GM06990 (cell line): ENCODE results near the gene THEMIS.

ENCODE experiments used
- DNase-seq: peaks from one replicate; pipeline ENCODE4 v3.0.0-alpha.2; 2011; ENCODE audit not compliant: insufficient read length; ENCODE audit errors: extremely low read depth
- H3K27me3 ChIP-seq: replicated peaks from 2 replicates; pipeline ENCODE4 v1.6.0; 2011; ENCODE audit warnings: low read length; ENCODE audit not compliant: control insufficient read depth, insufficient read depth
- H3K36me3 ChIP-seq: 2 replicates; pipeline ENCODE4 v1.5.1; 2011; ENCODE audit warnings: low read length; ENCODE audit not compliant: control insufficient read depth, insufficient read depth
- H3K4me3 ChIP-seq: replicated peaks from 2 replicates; pipeline ENCODE4 v1.5.1; 2011; ENCODE audit warnings: low read depth, mild to moderate bottlenecking, control low read depth, low read length
- TF ChIP-seq, protein P1 (sequence below): IDR thresholded peaks from 2 replicates; pipeline ENCODE4 v1.5.1; 2011; ENCODE audit warnings: low read length, control low read depth, mild to moderate bottlenecking, inconsistent platforms; ENCODE audit not compliant: insufficient read depth, poor library complexity, severe bottlenecking

The THEMIS gene

DNA sequence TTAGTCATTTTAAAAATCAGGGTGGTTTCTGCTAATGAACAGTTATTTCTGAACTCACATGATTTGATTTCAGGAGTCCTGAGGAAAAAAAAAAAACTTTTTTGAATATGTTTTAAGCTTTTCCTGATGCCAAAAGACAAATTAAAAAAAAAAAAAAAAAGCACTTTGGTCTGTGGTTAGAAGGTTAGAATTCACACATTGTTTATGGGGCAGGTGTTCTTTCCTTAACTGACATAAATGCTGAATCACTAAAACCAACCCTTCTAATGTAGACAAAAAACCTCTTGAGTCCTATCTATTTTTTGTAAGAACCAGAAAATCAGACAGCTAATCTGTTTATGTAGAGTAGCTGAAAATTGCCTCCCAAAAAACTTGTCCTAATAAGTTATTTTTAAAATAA lies 20.4 kb downstream of the THEMIS start:
- no peak for DNase-seq
- Histone ChIP-seq H3K4me3 (no peak overlapping the region), H3K27me3 (no peaks in the 10 kb centered on the region), H3K36me3 (no peaks in the 10 kb centered on the region)
- TF ChIP-seq, protein P1, sequence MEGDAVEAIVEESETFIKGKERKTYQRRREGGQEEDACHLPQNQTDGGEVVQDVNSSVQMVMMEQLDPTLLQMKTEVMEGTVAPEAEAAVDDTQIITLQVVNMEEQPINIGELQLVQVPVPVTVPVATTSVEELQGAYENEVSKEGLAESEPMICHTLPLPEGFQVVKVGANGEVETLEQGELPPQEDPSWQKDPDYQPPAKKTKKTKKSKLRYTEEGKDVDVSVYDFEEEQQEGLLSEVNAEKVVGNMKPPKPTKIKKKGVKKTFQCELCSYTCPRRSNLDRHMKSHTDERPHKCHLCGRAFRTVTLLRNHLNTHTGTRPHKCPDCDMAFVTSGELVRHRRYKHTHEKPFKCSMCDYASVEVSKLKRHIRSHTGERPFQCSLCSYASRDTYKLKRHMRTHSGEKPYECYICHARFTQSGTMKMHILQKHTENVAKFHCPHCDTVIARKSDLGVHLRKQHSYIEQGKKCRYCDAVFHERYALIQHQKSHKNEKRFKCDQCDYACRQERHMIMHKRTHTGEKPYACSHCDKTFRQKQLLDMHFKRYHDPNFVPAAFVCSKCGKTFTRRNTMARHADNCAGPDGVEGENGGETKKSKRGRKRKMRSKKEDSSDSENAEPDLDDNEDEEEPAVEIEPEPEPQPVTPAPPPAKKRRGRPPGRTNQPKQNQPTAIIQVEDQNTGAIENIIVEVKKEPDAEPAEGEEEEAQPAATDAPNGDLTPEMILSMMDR: no peak

DNA sequence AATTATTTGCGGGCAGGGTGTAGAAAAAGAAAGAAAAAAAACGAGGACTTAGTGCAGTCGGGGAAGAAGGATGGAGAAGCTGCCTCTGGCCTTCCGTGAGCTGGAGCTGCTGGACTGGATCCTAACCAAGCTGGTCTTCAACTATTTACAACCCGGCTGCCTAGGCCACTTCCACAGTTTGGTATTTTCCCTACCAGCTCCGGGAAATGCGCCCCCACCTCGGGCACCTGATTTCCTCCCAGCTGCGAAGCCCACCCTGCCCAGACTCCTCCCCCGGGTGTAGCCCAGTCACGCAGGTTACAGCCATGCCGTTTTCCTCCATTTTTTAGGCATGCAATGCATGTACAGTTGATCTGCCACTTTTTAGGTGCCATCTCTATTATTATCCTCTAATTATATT lies 21.2 kb downstream of the THEMIS start:
- Histone ChIP-seq H3K27me3 (no peaks in the 10 kb centered on the region), H3K36me3 (no peaks in the 10 kb centered on the region), H3K4me3 (no peak overlapping the region)
- DNase-seq: no peak
- TF ChIP-seq, protein P1: no peak

DNA sequence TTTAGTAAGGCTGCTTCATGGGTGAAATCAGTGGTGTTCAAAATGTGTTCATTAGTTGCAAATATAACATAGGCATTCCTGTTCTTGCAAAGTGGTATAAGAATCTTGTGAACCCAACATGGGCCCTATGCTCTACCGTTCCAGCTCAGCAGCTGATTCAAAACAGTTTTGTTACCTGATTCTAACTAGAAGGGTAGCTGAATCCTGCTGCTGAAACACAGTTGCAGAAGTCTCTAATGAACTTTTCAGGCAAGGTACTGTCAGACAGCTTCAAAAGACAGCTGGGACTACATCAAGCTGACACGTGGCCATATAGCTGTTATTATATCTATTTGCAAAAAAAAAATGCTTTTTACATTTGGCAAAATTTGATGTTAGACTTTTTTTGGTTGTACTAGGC lies 22.7 kb downstream of the THEMIS start:
- no peak overlapping the region for H3K4me3 ChIP-seq
- no peak for DNase-seq
- TF ChIP-seq, protein P1: no peak
- no peaks in the 10 kb centered on the region for H3K36me3 ChIP-seq
- H3K27me3 ChIP-seq: no peaks in the 10 kb centered on the region

DNA sequence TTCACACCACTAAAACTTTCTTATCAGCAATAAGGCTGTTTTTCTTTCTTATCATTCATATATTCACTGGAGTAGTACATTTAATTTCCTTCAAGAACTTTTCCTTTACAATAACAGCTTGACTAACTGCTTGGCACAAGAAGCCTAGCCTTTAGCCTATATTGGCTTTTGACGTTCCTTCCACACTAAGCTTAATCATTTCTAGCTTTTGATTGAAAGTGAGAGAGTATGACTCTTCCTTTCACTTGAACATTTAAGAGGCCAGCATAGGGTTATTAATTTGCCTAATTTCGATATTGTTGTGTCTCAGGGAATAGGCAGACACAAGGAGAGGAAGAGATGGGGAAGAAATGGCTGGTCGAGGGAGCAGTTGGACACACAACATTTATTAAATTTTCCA lies 23.6 kb downstream of the THEMIS start:
- no peaks in the 10 kb centered on the region for H3K27me3 ChIP-seq
- H3K36me3 ChIP-seq: no peaks in the 10 kb centered on the region
- H3K4me3 ChIP-seq: no peak overlapping the region
- TF ChIP-seq, protein P1: no peak
- DNase-seq: no peak

DNA sequence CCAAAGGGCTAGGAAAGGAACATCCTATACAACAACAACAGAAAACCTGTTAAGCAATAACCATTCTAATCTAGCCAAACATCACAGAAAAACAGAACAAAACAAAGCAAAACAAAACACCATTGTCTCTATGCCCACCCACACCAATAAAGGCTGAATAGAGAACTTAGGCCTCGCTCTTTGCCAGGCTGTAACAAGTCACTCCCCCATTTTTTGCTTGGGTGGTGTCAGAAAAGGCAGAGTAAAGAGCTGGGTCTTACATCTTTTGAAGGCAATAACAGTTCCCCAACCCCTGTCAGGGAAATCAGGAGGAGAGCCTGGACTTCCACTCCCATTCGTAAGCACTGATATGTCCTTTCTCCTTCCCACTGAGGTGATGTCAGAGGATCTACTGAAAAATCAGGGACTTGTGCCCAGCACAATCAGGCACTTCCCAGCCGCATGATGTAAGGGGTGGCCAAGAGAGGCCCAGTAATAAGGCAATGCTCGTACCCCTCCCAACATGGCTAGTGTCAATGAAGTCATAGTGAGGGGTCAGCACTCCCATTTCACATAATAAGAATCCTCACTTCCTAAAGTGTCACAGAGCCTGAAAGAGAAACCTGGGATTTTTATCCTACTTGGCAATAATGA lies 31.0 kb downstream of the THEMIS start:
- Histone ChIP-seq H3K27me3 (no peaks in the 10 kb centered on the region), H3K4me3 (no peak overlapping the region), H3K36me3 (no peaks in the 10 kb centered on the region)
- TF ChIP-seq, protein P1: no peak
- no peak for DNase-seq

DNA sequence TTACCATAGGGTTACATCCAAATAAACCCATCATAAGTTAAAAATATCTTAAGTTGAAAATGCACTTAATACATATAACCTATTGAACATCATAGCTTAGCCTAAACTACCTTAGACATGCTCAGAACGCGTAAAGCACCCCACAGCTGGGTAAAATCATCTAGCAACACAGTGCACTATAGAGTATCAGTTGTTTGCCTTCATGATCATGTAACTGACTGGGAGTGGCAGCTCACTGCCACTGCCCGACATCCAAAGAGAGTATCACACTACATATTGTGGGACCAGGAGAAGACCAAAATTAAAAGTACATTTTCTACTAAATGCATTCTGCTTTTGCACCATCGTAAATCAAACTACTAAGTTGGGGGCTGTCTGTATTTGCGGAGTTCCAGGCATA lies 31.7 kb downstream of the THEMIS start:
- Histone ChIP-seq H3K36me3 (no peaks in the 10 kb centered on the region), H3K27me3 (no peaks in the 10 kb centered on the region), H3K4me3 (no peak overlapping the region)
- no peak for DNase-seq
- TF ChIP-seq, protein P1: no peak
